GM13976 (cell line): ENCODE data around the gene RPL41.

Experiments used
- DNase-seq: peaks from one replicate; pipeline ENCODE4 v3.0.0; 2012; ENCODE audit warnings: low spot score
- CTCF ChIP-seq: IDR thresholded peaks from 2 replicates; pipeline ENCODE4 v1.5.1; 2012; ENCODE audit warnings: borderline replicate concordance, mild to moderate bottlenecking; ENCODE audit not compliant: insufficient read depth; ENCODE audit errors: extremely low read depth, missing control alignments, control extremely low read depth
- in situ Hi-C: fragments of 300-500 bp; cut with MboI; formaldehyde crosslinking; loops from one replicate; pipeline ENCODE4 v1.12.0; 2022; ENCODE audit warnings: low sequenced_read_pairs, mixed read lengths, inconsistent platforms; ENCODE audit not compliant: unreplicated experiment

Gene RPL41

GRCh38 chr12:56130876-56131275, 14.4 kb downstream of the RPL41 start:
- TF ChIP-seq CTCF: no peak
- DNase-seq: no peak
- in situ Hi-C loops: no loop called here

GRCh38 chr12:56134897-56135296, 18.5 kb downstream of the RPL41 start:
- DNase-seq: no peak
- TF ChIP-seq CTCF: no peak
- in situ Hi-C loops: no loop called here

- in situ Hi-C loops: no loop called here
Measured at GRCh38 chr12:56137853-56138571, 21.6 kb downstream of the RPL41 start.

GRCh38 chr12:56141946-56142784, 25.7 kb downstream of the RPL41 start:
- TF ChIP-seq CTCF: no peak
- DNase-seq: no peak
- in situ Hi-C loops: no loop called here

More at GRCh38 chr12:56137853-56138571, 21.6 kb downstream of the RPL41 start:
- no peak for TF ChIP-seq CTCF
- no peak for DNase-seq

- in situ Hi-C loops: no loop called here
- no peak for TF ChIP-seq CTCF
- DNase-seq: no peak
Measured at GRCh38 chr12:56143217-56143616, 26.8 kb downstream of the RPL41 start.

- no peak for TF ChIP-seq CTCF
- no peak for DNase-seq
- in situ Hi-C loops: no loop called here
Measured at GRCh38 chr12:56143870-56144269, 27.4 kb downstream of the RPL41 start.
